Activated B cell treated with CpG ODN at 0.5 μM for 24 hours (primary cell): ENCODE data around the gene TMEM107. TPM values are rescaled to one million over a fixed set of nuclear protein-coding genes. Genes with fewer than 3 reads are reported as not detected.
A peak's percentile ranks its signal among the peaks of the same experiment; 100 is the strongest.

Source experiments
- ATAC-seq: fragments of 200-7000 bp; cut with Tn5 transposase; one replicate; pipeline ENCODE4 v1.10.0; 2021; ENCODE audit warnings: low read depth, mild to moderate bottlenecking, moderate library complexity
- CTCF ChIA-PET: fragments of 350-600 bp; sonication (Branson Sonifier 250); formaldehyde crosslinking; loops from one replicate; lab custom pipeline; 2021; ENCODE audit warnings: antibody characterized with exemption; lab: Charles Lee
- POLR2A ChIA-PET: fragments of 350-600 bp; sonication (Branson Sonifier 250); formaldehyde crosslinking; loops from one replicate; lab custom pipeline; 2021; ENCODE audit warnings: antibody characterized with exemption; lab: Charles Lee
- DNase-seq: peaks from one replicate; pipeline ENCODE4 v3.0.0; 2022
- H3K27ac Mint-ChIP-seq: one replicate; pipeline ENCODE4 v1.8.0; 2020; ENCODE audit warnings: mixed read lengths
- H3K27me3 Mint-ChIP-seq: one replicate; pipeline ENCODE4 v1.8.0; 2021; ENCODE audit warnings: mixed read lengths
- H3K36me3 Mint-ChIP-seq: one replicate; pipeline ENCODE4 v1.8.0; 2021; ENCODE audit warnings: low read depth, mixed read lengths
- H3K4me1 Mint-ChIP-seq: one replicate; pipeline ENCODE4 v1.8.0; 2021; ENCODE audit warnings: mixed read lengths
- H3K4me3 Mint-ChIP-seq: one replicate; pipeline ENCODE4 v1.8.0; 2020; ENCODE audit warnings: mild to moderate bottlenecking, mixed read lengths
- H3K9me3 Mint-ChIP-seq: one replicate; pipeline ENCODE4 v1.8.0; 2020; ENCODE audit warnings: mixed read lengths
- intact Hi-C: fragments of 100-400 bp; cut with micrococcal nuclease; formaldehyde crosslinking; loops from one replicate; pipeline ENCODE4 v1.15.1; 2024
- total RNA-seq: library from RNA; stranded (reverse); gene quantifications from 2 replicates; pipeline ENCODE4 v1.2.3, GENCODE V29; 2022
- TF ChIP-seq, protein P1 (sequence below): fragments of 200-600 bp; IDR thresholded peaks from one replicate; pipeline ENCODE4 v1.8.0; 2022; ENCODE audit warnings: antibody characterized with exemption, mild to moderate bottlenecking

The TMEM107 gene
- total RNA-seq, 1 donor from 2014 or later = 20.9 TPM

DNA sequence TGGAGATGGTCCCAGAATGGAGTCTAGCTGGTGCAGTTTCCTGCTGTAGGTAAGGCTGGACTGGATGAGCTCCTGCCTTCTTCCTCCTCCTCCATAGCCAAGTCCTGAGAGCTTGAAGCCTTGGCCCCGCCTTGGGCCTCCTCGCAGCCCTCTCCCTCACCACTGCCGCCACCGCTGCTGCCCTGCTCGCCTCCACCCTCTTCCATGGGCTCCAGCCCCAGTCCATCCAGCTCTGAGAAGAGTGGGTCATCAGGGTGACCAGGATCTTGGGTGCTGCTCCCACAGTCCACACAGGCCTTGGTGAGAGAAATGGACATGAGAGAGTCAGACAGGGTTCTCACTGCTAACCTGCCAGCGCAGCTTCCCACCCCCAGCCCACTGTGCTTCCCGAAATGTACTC, 35.1 kb downstream of the TMEM107 start:
- H3K27me3 Mint-ChIP-seq = no peaks in the 10 kb centered on the region
- ChIA-PET POLR2A (interaction anchor here (1.1 to 6.3 kb wide), 6 partner anchors 9 to 50 kb away, joined by 3 to 139 read pairs (median 24); partner anchors contain the start of genes BORCS6 and PER1), CTCF (interaction anchor here (1.0 kb wide), 1 partner anchor 16 kb away, joined by 3 read pairs; no protein-coding TSS in a partner anchor)
- intact Hi-C loops = no loop called here
- no peaks in the 10 kb centered on the region for H3K9me3 Mint-ChIP-seq
- DNase-seq (no peak), ATAC-seq (no peak)
- TF ChIP-seq, protein P1, sequence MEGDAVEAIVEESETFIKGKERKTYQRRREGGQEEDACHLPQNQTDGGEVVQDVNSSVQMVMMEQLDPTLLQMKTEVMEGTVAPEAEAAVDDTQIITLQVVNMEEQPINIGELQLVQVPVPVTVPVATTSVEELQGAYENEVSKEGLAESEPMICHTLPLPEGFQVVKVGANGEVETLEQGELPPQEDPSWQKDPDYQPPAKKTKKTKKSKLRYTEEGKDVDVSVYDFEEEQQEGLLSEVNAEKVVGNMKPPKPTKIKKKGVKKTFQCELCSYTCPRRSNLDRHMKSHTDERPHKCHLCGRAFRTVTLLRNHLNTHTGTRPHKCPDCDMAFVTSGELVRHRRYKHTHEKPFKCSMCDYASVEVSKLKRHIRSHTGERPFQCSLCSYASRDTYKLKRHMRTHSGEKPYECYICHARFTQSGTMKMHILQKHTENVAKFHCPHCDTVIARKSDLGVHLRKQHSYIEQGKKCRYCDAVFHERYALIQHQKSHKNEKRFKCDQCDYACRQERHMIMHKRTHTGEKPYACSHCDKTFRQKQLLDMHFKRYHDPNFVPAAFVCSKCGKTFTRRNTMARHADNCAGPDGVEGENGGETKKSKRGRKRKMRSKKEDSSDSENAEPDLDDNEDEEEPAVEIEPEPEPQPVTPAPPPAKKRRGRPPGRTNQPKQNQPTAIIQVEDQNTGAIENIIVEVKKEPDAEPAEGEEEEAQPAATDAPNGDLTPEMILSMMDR = no peak
- H3K4me1 Mint-ChIP-seq = no peaks in the 10 kb centered on the region
- H3K27ac Mint-ChIP-seq = no peak overlapping the region
- no peak overlapping the region for H3K4me3 Mint-ChIP-seq
- H3K36me3 Mint-ChIP-seq = peaks cover 45% of the 10 kb centered on the region

DNA sequence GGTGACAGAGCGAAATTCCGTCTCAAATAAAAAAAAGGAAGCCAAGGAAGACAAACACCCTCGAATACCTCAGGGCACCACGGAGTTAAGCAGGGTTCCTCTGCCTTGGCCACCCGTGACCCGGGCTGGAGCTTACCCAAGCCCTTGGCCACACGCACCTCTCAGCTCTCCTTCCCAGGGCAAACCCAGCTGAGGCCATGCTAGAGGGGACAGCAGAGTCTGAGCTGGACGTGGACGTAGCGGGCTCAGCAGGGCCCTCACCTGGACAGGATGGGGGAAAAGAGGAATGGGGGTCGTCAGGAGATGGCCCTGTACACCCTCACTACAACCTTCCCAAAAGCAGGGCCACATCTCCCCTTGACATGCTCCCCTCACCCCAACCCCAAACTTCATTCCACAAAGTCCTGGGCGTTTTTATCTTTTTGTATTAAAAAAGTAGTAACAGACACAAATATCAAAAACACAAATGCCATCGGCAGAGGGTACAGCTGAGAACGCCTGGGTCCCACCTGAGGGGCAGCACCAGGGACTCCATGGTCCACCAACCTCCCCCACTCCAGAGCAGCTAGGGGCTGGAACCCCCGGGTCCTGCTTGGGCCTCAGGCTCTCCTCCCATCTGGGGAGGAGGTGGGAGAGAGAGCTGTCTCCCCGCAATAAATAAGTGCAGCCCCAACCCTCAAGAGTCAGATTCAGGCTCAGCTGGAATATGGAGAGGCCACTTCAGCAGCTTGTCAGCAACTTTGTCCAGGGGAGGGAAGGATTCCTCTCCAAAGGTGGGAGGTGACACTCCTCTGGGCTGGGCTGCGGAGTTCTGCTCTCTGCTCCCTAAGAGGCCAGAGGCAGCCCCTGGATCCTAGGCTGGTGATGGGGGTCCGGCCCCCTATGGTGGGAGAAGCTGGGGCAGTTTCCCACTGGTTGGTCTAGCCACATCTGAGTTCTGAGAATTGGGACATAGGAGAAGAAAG, 35.8 kb downstream of the TMEM107 start:
- TF ChIP-seq, protein P1 = no peak
- no peak for ATAC-seq
- intact Hi-C loops = no loop called here
- Mint-ChIP-seq H3K4me3 (no peak overlapping the region), H3K27me3 (no peaks in the 10 kb centered on the region), H3K4me1 (no peaks in the 10 kb centered on the region), H3K9me3 (no peaks in the 10 kb centered on the region), H3K36me3 (peaks cover 39% of the 10 kb centered on the region), H3K27ac (no peak overlapping the region)
- POLR2A ChIA-PET = interaction anchor here (1.1 to 6.3 kb wide), 11 partner anchors 8 to 108 kb away, joined by 3 to 139 read pairs (median 15); partner anchors contain the start of genes BORCS6, CTC1, HES7 and PER1
- DNase-seq = no peak
- CTCF ChIA-PET = interaction anchor here (1.0 kb wide), 1 partner anchor 17 kb away, joined by 3 read pairs; no protein-coding TSS in a partner anchor

DNA sequence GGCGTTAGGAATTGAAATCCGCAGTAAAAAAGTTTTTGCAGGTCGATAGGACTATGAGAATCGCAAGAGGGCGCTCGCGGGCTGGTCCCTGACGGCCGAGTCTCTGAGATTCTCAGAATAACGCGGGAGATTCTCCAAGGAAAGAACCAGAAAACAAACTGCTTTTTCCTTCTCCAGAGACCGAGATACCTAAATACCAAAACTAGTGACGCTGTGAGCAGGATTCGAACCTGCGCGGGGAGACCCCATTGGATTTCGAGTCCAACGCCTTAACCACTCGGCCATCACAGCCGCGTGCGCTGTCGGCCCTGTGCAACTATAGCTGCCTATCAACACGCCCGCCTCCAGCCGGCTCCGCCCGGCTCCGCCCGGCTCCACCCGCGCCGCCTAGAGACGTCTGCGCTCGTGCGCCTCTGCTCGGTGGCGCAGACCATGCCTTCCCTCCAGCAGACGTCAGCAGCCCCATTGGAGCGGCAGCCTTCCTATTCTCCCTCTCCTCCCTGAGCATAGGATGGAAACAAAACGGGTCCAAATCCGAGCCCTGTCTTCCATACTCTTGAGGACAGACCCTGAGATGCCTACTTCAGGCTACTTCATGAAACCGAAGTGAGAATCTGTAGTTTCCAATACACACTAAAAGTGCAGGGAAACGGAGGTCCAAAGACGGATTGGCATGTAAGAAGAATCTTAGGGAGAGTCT, 37.4 kb downstream of the TMEM107 start:
- no peaks in the 10 kb centered on the region for H3K9me3 Mint-ChIP-seq
- H3K4me3 Mint-ChIP-seq = no peak overlapping the region
- no peaks in the 10 kb centered on the region for H3K4me1 Mint-ChIP-seq
- DNase-seq (peak; percentile 94), ATAC-seq (peak; percentile 94)
- intact Hi-C loops = loop anchor here (1.0 kb wide), 10 partner anchors 12 to 161 kb away; partner anchors contain the start of genes CTC1 and SLC25A35
- H3K27me3 Mint-ChIP-seq = no peaks in the 10 kb centered on the region
- ChIA-PET POLR2A (interaction anchor here (0.5 to 6.3 kb wide), 24 partner anchors 9 to 655 kb away, joined by 3 to 139 read pairs (median 7); partner anchors contain the start of genes BORCS6, CTC1, HES7 and PER1), CTCF (interaction anchor here (0.7 to 2.8 kb wide), 14 partner anchors 12 to 238 kb away, joined by 3 to 19 read pairs (median 4); partner anchors contain the start of gene KRABD2)
- H3K27ac Mint-ChIP-seq = no peak overlapping the region
- TF ChIP-seq, protein P1 = peak; percentile 93
- H3K36me3 Mint-ChIP-seq = peaks cover 28% of the 10 kb centered on the region

DNA sequence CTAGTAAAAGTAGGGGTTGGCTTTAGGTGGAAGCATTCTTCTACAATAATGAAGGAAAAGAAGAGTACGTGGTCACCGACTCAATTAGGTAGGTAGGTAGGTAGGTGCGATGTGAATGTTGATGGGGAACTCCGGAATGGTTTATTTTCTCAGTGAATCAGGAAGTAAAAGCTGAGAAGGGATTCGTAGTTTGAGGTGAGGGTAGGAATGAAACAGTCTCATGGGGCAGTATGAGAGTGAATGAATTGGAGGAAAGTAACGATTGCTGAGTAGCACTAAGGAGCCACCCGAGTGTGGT, 37.9 kb downstream of the TMEM107 start:
- CTCF ChIA-PET = interaction anchor here (0.9 to 2.8 kb wide), 12 partner anchors 12 to 238 kb away, joined by 3 to 19 read pairs (median 4); partner anchors contain the start of gene KRABD2
- no peaks in the 10 kb centered on the region for H3K27me3 Mint-ChIP-seq
- POLR2A ChIA-PET = interaction anchor here (1.0 to 6.3 kb wide), 20 partner anchors 12 to 451 kb away, joined by 3 to 139 read pairs (median 10); partner anchors contain the start of genes BORCS6, CTC1, HES7 and PER1
- H3K36me3 Mint-ChIP-seq = peaks cover 23% of the 10 kb centered on the region
- intact Hi-C loops = loop anchor here (1.0 kb wide), 2 partner anchors 12 to 162 kb away; no protein-coding TSS in a partner anchor
- no peak overlapping the region for H3K4me3 Mint-ChIP-seq
- DNase-seq (no peak), ATAC-seq (no peak)
- TF ChIP-seq, protein P1 = no peak
- no peaks in the 10 kb centered on the region for H3K9me3 Mint-ChIP-seq
- no peak overlapping the region for H3K27ac Mint-ChIP-seq
- no peaks in the 10 kb centered on the region for H3K4me1 Mint-ChIP-seq
